CD4-positive, alpha-beta memory T cell (primary cell): Measurements from ENCODE around the gene AMBP. TPM values are rescaled to one million over a fixed set of nuclear protein-coding genes. Genes with fewer than 3 reads are reported as not detected.
"Not testable (repeated sequence)": the region's sequence is repeated elsewhere in the genome, so short reads cannot be mapped to it uniquely, and the experiment has no call there.

Experiments used
- CTCF ChIA-PET: fragments of 350-600 bp; sonication (Branson Sonifier 250); formaldehyde crosslinking; loops from one replicate; lab custom pipeline; 2021; ENCODE audit warnings: inconsistent platforms; ENCODE audit not compliant: partially characterized antibody; lab: Charles Lee
- POLR2A ChIA-PET: fragments of 350-600 bp; sonication (Branson Sonifier 250); formaldehyde crosslinking; loops from one replicate; lab custom pipeline; 2021; ENCODE audit not compliant: partially characterized antibody; lab: Charles Lee
- DNase-seq, 5 donors: peaks; one replicate each; pipeline versions ENCODE4 v3.0.0 to v3.0.0-alpha.2; 2020 to 2022; ENCODE audit warnings: mixed read lengths in 1 of 5
- H3K27ac ChIP-seq: one replicate; pipeline ENCODE4 v1.7.0; 2013; ENCODE audit warnings: low read depth, low read length
- H3K27me3 ChIP-seq: 2 replicates; pipeline ENCODE4 v1.7.0; 2013; ENCODE audit warnings: mild to moderate bottlenecking, low read length, moderate library complexity; ENCODE audit not compliant: insufficient read depth
- H3K36me3 ChIP-seq: 2 replicates; pipeline ENCODE4 v1.7.0; 2013; ENCODE audit warnings: mild to moderate bottlenecking, low read length, moderate library complexity; ENCODE audit not compliant: insufficient read depth
- H3K4me1 ChIP-seq: 2 replicates; pipeline ENCODE4 v1.7.0; 2013; ENCODE audit warnings: mild to moderate bottlenecking, low read length, moderate library complexity; ENCODE audit not compliant: insufficient read depth
- H3K4me3 ChIP-seq, 2 donors: one replicate each; pipeline ENCODE4 v1.7.0; 2013; ENCODE audit warnings: low read length in 2 of 2, mild to moderate bottlenecking in 1 of 2
- H3K9me3 ChIP-seq, 2 donors: one replicate each; pipeline ENCODE4 v1.7.0; 2013; ENCODE audit warnings: low read length in 2 of 2, control low read depth in 1 of 2; ENCODE audit not compliant: control insufficient read depth in 1 of 2
- H3K27ac Mint-ChIP-seq, 7 donors: one replicate each; pipeline ENCODE4 v1.8.0; 2020 to 2021; ENCODE audit warnings: mixed read lengths in 7 of 7, mild to moderate bottlenecking in 6 of 7, inconsistent platforms in 3 of 7, moderate library complexity in 3 of 7
- H3K27me3 Mint-ChIP-seq, 2 donors: one replicate each; pipeline ENCODE4 v1.8.0; 2020 to 2021; ENCODE audit warnings: mixed read lengths in 2 of 2
- H3K36me3 Mint-ChIP-seq, 2 donors: one replicate each; pipeline ENCODE4 v1.8.0; 2020 to 2021; ENCODE audit warnings: mixed read lengths in 2 of 2, inconsistent platforms in 1 of 2, mild to moderate bottlenecking in 1 of 2
- H3K4me1 Mint-ChIP-seq, 4 donors: one replicate each; pipeline ENCODE4 v1.8.0; 2020 to 2021; ENCODE audit warnings: mixed read lengths in 4 of 4, mild to moderate bottlenecking in 1 of 4
- H3K4me3 Mint-ChIP-seq, 8 donors: one replicate each; pipeline ENCODE4 v1.8.0; 2020 to 2021; ENCODE audit warnings: mixed read lengths in 8 of 8, mild to moderate bottlenecking in 7 of 8, moderate library complexity in 6 of 8, inconsistent platforms in 3 of 8
- H3K9me3 Mint-ChIP-seq, 8 donors: one replicate each; pipeline ENCODE4 v1.8.0; 2020 to 2021; ENCODE audit warnings: mixed read lengths in 8 of 8, mild to moderate bottlenecking in 5 of 8, inconsistent platforms in 3 of 8, moderate library complexity in 1 of 8
- intact Hi-C: fragments of 100-400 bp; cut with micrococcal nuclease; formaldehyde crosslinking; loops from one replicate; pipeline ENCODE4 v1.15.1; 2023
- polyA plus RNA-seq, 2 donors: library from polyadenylated mRNA; unstranded; fragments of 300-500 nt; fragmentation: Illumina TruSeq; gene quantifications; one replicate each; pipeline ENCODE4 v1.2.3, GENCODE V29; 2021
- total RNA-seq, 2 experiments: library from RNA; stranded (reverse); gene quantifications; one replicate each; pipeline ENCODE4 v1.2.3, GENCODE V29; 2021

AMBP gene
- total and polyA plus RNA-seq, 4 experiments from 2014 or later: not detected

GRCh38 chr9:114082763-114083412 lies 4.8 kb upstream of the AMBP start:
- POLR2A ChIA-PET, H3K4me1 Mint-ChIP-seq, H3K9me3 Mint-ChIP-seq, H3K27me3 Mint-ChIP-seq, H3K27ac Mint-ChIP-seq, H3K9me3 ChIP-seq, H3K4me3 Mint-ChIP-seq, H3K36me3 ChIP-seq, intact Hi-C loops, DNase-seq, H3K27me3 ChIP-seq, H3K4me3 ChIP-seq, H3K4me1 ChIP-seq, H3K36me3 Mint-ChIP-seq, H3K27ac ChIP-seq: not testable (repeated sequence)
- CTCF ChIA-PET: interaction anchor here (0.7 to 4.1 kb wide), 14 partner anchors 10 to 659 kb away, joined by 3 to 47 read pairs (median 5); partner anchors contain the start of genes COL27A1 and KIF12

- intact Hi-C loops: no loop called here
- POLR2A ChIA-PET: no interaction called here
These were observed 4.1 kb upstream of the AMBP start for GRCh38 chr9:114082017-114082762.

GRCh38 chr9:114081441-114082016 lies 3.4 kb upstream of the AMBP start:
- Histone ChIP-seq H3K4me1 (no peaks in the 10 kb centered on the region), H3K27ac (no peak overlapping the region), H3K9me3 (no peaks in the 10 kb centered on the region), H3K4me3 (no peak overlapping the region), H3K36me3 (no peaks in the 10 kb centered on the region), H3K27me3 (no peaks in the 10 kb centered on the region)
- POLR2A ChIA-PET: no interaction called here
- no peak for DNase-seq
- intact Hi-C loops: no loop called here
- Mint-ChIP-seq H3K27ac (no peak overlapping the region), H3K4me3 (no peak overlapping the region), H3K4me1 (peaks cover 0 to 4% (median 2%) of the 10 kb centered on the region in 4 donors), H3K36me3 (no peaks in the 10 kb centered on the region), H3K27me3 (peaks cover 5 to 10% of the 10 kb centered on the region in 2 donors), H3K9me3 (peaks cover 0 to 2% (median 0%) of the 10 kb centered on the region in 8 donors)
- CTCF ChIA-PET: interaction anchor here (0.7 to 4.1 kb wide), 9 partner anchors 9 to 211 kb away, joined by 3 to 47 read pairs (median 18); partner anchors contain the start of gene KIF12

More at GRCh38 chr9:114082017-114082762, 4.1 kb upstream of the AMBP start:
- peak; percentile 61 to 68 (median 66) for DNase-seq
- Mint-ChIP-seq H3K36me3 (no peaks in the 10 kb centered on the region), H3K27ac (no peak overlapping the region), H3K4me3 (no peak overlapping the region), H3K9me3 (peaks cover 0 to 2% (median 0%) of the 10 kb centered on the region in 8 donors), H3K4me1 (peaks cover 0 to 4% (median 2%) of the 10 kb centered on the region in 4 donors), H3K27me3 (peaks cover under 1 to 5% of the 10 kb centered on the region in 2 donors)
- Histone ChIP-seq H3K36me3 (no peaks in the 10 kb centered on the region), H3K27ac (no peak overlapping the region), H3K9me3 (no peaks in the 10 kb centered on the region), H3K4me1 (no peaks in the 10 kb centered on the region), H3K4me3 (no peak overlapping the region), H3K27me3 (no peaks in the 10 kb centered on the region)
- CTCF ChIA-PET: interaction anchor here (0.7 to 4.1 kb wide), 14 partner anchors 10 to 227 kb away, joined by 3 to 47 read pairs (median 5); partner anchors contain the start of genes COL27A1 and KIF12

- Histone ChIP-seq H3K9me3 (no peaks in the 10 kb centered on the region), H3K27ac (no peak overlapping the region), H3K4me3 (no peak overlapping the region), H3K4me1 (no peaks in the 10 kb centered on the region), H3K27me3 (no peaks in the 10 kb centered on the region), H3K36me3 (no peaks in the 10 kb centered on the region)
- no peak for DNase-seq
- ChIA-PET POLR2A (no interaction called here), CTCF (interaction anchor here (1.2 to 3.9 kb wide), 5 partner anchors 8 to 211 kb away, joined by 3 to 47 read pairs (median 27); no protein-coding TSS in a partner anchor)
- Mint-ChIP-seq H3K4me1 (peaks cover 0 to 4% (median 2%) of the 10 kb centered on the region in 4 donors), H3K4me3 (no peak overlapping the region), H3K9me3 (peaks cover 0 to 2% (median 0%) of the 10 kb centered on the region in 8 donors), H3K27me3 (peaks cover 7 to 14% of the 10 kb centered on the region in 2 donors), H3K36me3 (no peaks in the 10 kb centered on the region), H3K27ac (no peak overlapping the region)
- intact Hi-C loops: no loop called here
These were observed 2.8 kb upstream of the AMBP start for GRCh38 chr9:114080773-114081440.

GRCh38 chr9:114080195-114080772 lies 2.2 kb upstream of the AMBP start:
- Mint-ChIP-seq H3K36me3 (no peaks in the 10 kb centered on the region), H3K4me1 (peaks cover 0 to 5% (median 3%) of the 10 kb centered on the region in 4 donors), H3K27ac (no peak overlapping the region), H3K4me3 (no peak overlapping the region), H3K9me3 (peaks cover 0 to 2% (median 0%) of the 10 kb centered on the region in 8 donors), H3K27me3 (peaks cover 9 to 18% of the 10 kb centered on the region in 2 donors)
- ChIA-PET POLR2A (no interaction called here), CTCF (interaction anchor here (1.2 to 1.4 kb wide), 2 partner anchors 10 to 210 kb away, joined by 3 to 5 read pairs; no protein-coding TSS in a partner anchor)
- Histone ChIP-seq H3K27me3 (no peaks in the 10 kb centered on the region), H3K9me3 (no peaks in the 10 kb centered on the region), H3K4me3 (no peak overlapping the region), H3K36me3 (no peaks in the 10 kb centered on the region), H3K27ac (no peak overlapping the region), H3K4me1 (no peaks in the 10 kb centered on the region)
- DNase-seq: no peak
- intact Hi-C loops: no loop called here

DNA sequence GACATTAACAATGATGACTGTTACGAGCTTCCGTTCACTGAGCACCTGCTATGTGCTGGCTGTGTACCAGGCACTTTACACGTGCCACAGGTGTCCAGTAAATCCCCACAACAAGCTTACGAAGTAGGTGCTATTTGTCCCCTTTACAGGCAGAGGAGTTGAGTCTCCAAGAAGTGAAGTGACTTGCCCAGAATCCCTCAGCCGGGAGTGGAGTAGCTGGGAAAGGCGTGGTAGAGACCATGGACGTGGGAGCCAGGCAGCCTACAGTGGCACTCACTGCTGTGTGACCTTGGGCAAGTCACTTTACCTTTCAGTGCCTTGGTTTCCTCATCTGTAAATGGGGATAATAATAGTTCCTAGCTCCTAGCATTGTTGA lies 669 bp upstream of the AMBP start:
- H3K27me3 Mint-ChIP-seq: peaks cover 12 to 20% of the 10 kb centered on the region in 2 donors
- no peaks in the 10 kb centered on the region for H3K27me3 ChIP-seq
- H3K27ac Mint-ChIP-seq: no peak overlapping the region
- no peak overlapping the region for H3K27ac ChIP-seq
- H3K36me3 ChIP-seq: no peaks in the 10 kb centered on the region
- POLR2A ChIA-PET: no interaction called here
- H3K9me3 ChIP-seq: no peaks in the 10 kb centered on the region
- no peaks in the 10 kb centered on the region for H3K4me1 ChIP-seq
- no peak overlapping the region for H3K4me3 Mint-ChIP-seq
- intact Hi-C loops: no loop called here
- CTCF ChIA-PET: interaction anchor here (1.3 kb wide), 1 partner anchor 212 kb away, joined by 6 read pairs; no protein-coding TSS in a partner anchor
- peaks cover 0 to 2% (median 0%) of the 10 kb centered on the region in 8 donors for H3K9me3 Mint-ChIP-seq
- DNase-seq: no peak
- H3K4me1 Mint-ChIP-seq: peaks cover 0 to 6% (median 3%) of the 10 kb centered on the region in 4 donors
- H3K4me3 ChIP-seq: no peak overlapping the region
- no peaks in the 10 kb centered on the region for H3K36me3 Mint-ChIP-seq
